ENCODE results near the gene SFT2D1. TPM values are rescaled to one million over a fixed set of nuclear protein-coding genes. Genes with fewer than 3 reads are reported as not detected.

SFT2D1 gene
- total RNA-seq, 1 experiment from 2014 or later = 40.2 TPM

GRCh38 chr6:166365806-166366205, 23.5 kb upstream of the SFT2D1 start:
- H2BK120ac ChIP-seq (ENCODE audit: low read depth, low read length, poor library complexity, severe bottlenecking) = peak overlapping the region; percentile 14

More at GRCh38 chr6:166365806-166366205, 23.5 kb upstream of the SFT2D1 start:
- Histone ChIP-seq H3K4me1 (ENCODE audit: insufficient read depth, low read length) (peaks cover 4% of the 10 kb centered on the region; the same call in 1 of the 2 replicates), H2BK20ac (ENCODE audit: low read depth, low read length, poor library complexity, severe bottlenecking) (peak overlapping the region; percentile 90), H3K27me3 (ENCODE audit: insufficient read depth, low read length) (no peaks in the 10 kb centered on the region), H4K91ac (ENCODE audit: insufficient read length, low read depth, low read length) (no peak overlapping the region), H2BK5ac (ENCODE audit: insufficient read length, low read length) (peak overlapping the region; percentile 36), H4K5ac (ENCODE audit: insufficient read length, low read depth, low read length) (no peak overlapping the region), H2AK5ac (ENCODE audit: insufficient read length, low read length) (no peak overlapping the region), H3K4me2 (ENCODE audit: insufficient read depth, insufficient read length, low read length) (peak overlapping the region; percentile 76), H3K79me2 (ENCODE audit: insufficient read depth, low read length) (no peaks in the 10 kb centered on the region), H3K27ac (ENCODE audit: insufficient read length, low read depth, low read length) (peak overlapping the region; percentile 96), H3K14ac (ENCODE audit: insufficient read depth, low read length) (no peak overlapping the region), H3K56ac (ENCODE audit: insufficient read length, low read depth, low read length) (no peak overlapping the region), H2BK12ac (ENCODE audit: insufficient read length, low read depth, low read length) (peak overlapping the region; percentile 82), H3K4ac (ENCODE audit: low read depth, low read length) (no peak overlapping the region), H3K9ac (ENCODE audit: extremely low read depth, insufficient read length, low read length) (no peak overlapping the region), H4K20me1 (ENCODE audit: control insufficient read depth, insufficient read depth, insufficient read length) (no peaks in the 10 kb centered on the region), H3T11ph (ENCODE audit: low read length) (no peak overlapping the region), H2AFZ (ENCODE audit: low read length) (no peak overlapping the region), H3K9me3 (ENCODE audit: control insufficient read depth, low read depth, low read length) (no peaks in the 10 kb centered on the region), H3K23me2 (ENCODE audit: insufficient read length, low read depth, low read length, poor library complexity, severe bottlenecking) (peaks cover 5% of the 10 kb centered on the region), H3K79me1 (ENCODE audit: insufficient read depth, low read depth, low read length, poor library complexity, severe bottlenecking) (no peaks in the 10 kb centered on the region), H3K18ac (ENCODE audit: insufficient read length, low read depth, low read length) (peak overlapping the region; percentile 70), H4K8ac (replicated peaks; ENCODE audit: insufficient read length, low read depth, low read length) (no peak overlapping the region), H3K23ac (ENCODE audit: insufficient read length, low read depth, low read length) (no peak overlapping the region), H2BK15ac (ENCODE audit: low read depth, low read length) (no peak overlapping the region)
- no peaks in the 10 kb centered on the region for H3K9me3 Mint-ChIP-seq
- H3K27me3 Mint-ChIP-seq (ENCODE audit: low read depth) = no peaks in the 10 kb centered on the region
- H3K36me3 Mint-ChIP-seq (ENCODE audit: insufficient read depth in 1 of 3, low read depth in 3 of 3) = no peaks in the 10 kb centered on the region; a peak in 1 of 7 replicates
- WGBS (ENCODE audit: extremely low coverage, insufficient read length, low lambda C conversion rate) = no CpG with 5 or more reads among the region's 6 CpGs
- no peak for DNase-seq
- peaks cover 46 to 51% of the 10 kb centered on the region in 2 experiments for H3K4me1 Mint-ChIP-seq
- peak overlapping the region; percentile 34 to 78 for H3K4me3 Mint-ChIP-seq
- peak overlapping the region; percentile 95 to 98 (median 97) for H3K27ac Mint-ChIP-seq
- TF ChIP-seq CTCF (conservative IDR thresholded peaks at IDR 0.05) = no peak
